ENCODE data around the gene YES1.
A peak's percentile ranks its signal among the peaks of the same experiment; 100 is the strongest.

The YES1 gene

DNA sequence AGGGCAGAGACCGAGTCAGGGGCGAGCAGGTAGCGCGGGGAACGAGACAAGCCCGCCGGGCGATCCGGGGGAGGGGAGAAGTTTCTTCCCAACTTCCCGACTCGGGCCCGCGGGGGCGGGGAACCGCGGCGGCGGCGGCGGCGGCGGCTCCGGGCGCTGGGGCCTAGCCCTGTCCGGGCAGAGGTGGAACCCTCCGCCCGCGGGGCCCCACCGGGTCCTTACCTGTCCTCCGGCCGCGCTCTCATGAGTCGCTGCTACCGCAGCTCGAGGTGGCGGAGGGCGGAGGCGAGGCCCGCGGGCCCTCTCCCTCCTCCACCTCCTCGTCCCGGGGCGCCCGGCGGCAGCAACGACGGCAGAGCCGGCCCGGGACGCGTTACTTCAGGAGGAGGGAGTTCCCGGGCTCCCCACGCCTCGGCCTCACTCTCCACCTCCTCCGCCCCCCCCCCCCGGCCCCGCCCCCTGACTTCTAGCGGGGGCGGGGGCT lies at the start of gene YES1:
YES1 (minus strand) TSS at position 351 of the 484 bp plus-strand sequence. CDS start 55,415 bp downstream, outside the sequence.
- peak in 2 of 3 donors; percentile 19 to 30 for DNase-seq (ENCODE audit: low read depth in 3 of 3, low spot score in 1 of 3)

DNA sequence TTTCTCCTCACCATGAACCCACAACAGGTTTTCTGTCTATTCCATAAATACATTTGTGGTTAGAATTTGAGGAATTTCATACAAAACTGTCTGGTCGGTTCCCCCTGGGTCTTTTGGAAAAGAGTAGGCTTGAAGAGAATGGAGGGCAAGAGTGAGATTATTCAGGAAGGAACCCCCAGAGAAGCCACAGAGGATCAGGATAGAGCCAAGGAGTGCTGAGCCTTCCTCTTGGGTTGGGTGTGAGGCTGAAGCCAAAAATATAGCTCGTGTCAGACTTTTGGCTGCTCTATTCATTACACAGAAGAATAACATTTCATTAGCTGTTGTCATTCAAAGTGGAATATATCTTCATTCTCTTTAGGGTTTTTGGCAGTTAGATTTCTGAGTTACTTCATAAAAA lies 45.9 kb upstream of the YES1 start:
- no peak for DNase-seq (ENCODE audit: low read depth in 3 of 3, low spot score in 1 of 3)

GRCh38 chr18:853471-853870 lies 41.4 kb upstream of the YES1 start:
- DNase-seq (ENCODE audit: low read depth in 3 of 3, low spot score in 1 of 3) = no peak

- no peak for DNase-seq (ENCODE audit: low read depth in 3 of 3, low spot score in 1 of 3)
Observed at GRCh38 chr18:850960-851359, 38.9 kb upstream of the YES1 start.

- no peak for DNase-seq (ENCODE audit: low read depth in 3 of 3, low spot score in 1 of 3)
Observed at GRCh38 chr18:849021-849420, 37.0 kb upstream of the YES1 start.

DNA sequence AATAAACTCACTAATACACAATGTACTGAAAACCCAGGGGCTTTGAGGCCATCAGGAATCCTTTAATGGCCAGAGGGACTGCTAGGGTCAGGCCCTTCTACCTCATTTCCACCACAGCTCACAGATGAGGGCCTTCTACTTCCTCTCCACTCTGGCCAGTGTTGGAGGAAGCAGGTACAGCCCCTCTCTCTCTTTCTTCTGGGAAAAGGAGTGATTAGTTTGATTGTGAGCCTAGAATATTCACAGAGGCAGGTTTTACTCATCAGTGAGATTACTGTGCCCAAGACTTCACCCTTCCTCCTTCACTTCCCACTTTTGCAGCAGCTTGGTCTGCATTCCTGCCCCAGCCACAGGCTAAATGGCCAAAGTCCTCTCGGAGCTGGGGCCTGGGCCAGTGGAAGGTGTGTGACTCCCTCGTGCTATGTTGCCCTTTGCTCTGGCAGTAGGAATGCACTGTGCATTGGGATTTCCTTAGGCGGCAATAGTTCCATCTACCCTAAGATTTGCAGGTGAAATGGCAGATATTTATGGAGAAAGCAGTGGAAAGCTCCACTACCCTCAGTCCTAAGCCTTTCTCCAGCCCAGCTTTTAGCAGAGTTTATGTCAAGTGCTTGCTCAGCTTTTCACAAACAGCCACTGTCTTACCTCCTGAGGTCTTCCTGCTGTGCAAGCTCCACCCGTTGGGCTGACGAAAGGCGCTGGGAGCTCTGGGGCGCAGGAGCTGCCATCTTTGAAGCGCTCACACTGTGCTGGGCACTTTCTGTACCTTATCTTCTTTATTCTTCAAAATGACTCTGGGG lies 36.2 kb upstream of the YES1 start:
- no peak for DNase-seq (ENCODE audit: low read depth in 3 of 3, low spot score in 1 of 3)

GRCh38 chr18:845152-845819 lies 33.2 kb upstream of the YES1 start:
- no peak for DNase-seq (ENCODE audit: low read depth in 3 of 3, low spot score in 1 of 3)

GRCh38 chr18:841647-842370 lies 29.8 kb upstream of the YES1 start:
- DNase-seq (ENCODE audit: low read depth in 3 of 3, low spot score in 1 of 3) = no peak

GRCh38 chr18:840516-840915 lies 28.5 kb upstream of the YES1 start:
- no peak for DNase-seq (ENCODE audit: low read depth in 3 of 3, low spot score in 1 of 3)

DNA sequence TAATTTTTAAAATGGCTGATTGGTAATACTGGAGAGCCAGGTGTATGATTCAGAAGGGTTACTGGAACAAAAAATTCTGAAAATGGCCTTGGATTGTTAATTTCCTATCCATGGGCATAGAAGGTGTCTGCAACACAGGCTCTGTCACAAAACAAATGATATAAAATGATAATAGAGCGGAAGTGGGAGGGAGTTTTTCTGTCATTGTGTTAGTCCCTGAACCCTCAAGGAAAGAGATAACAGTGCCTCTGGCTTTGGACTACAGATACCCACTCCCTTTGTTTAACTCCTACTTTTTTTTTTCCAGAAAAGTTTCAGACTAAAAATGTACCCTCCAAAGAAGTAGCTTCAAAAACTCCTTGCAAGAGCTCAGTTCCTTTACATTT lies 28.0 kb upstream of the YES1 start:
- no peak for DNase-seq (ENCODE audit: low read depth in 3 of 3, low spot score in 1 of 3)

DNA sequence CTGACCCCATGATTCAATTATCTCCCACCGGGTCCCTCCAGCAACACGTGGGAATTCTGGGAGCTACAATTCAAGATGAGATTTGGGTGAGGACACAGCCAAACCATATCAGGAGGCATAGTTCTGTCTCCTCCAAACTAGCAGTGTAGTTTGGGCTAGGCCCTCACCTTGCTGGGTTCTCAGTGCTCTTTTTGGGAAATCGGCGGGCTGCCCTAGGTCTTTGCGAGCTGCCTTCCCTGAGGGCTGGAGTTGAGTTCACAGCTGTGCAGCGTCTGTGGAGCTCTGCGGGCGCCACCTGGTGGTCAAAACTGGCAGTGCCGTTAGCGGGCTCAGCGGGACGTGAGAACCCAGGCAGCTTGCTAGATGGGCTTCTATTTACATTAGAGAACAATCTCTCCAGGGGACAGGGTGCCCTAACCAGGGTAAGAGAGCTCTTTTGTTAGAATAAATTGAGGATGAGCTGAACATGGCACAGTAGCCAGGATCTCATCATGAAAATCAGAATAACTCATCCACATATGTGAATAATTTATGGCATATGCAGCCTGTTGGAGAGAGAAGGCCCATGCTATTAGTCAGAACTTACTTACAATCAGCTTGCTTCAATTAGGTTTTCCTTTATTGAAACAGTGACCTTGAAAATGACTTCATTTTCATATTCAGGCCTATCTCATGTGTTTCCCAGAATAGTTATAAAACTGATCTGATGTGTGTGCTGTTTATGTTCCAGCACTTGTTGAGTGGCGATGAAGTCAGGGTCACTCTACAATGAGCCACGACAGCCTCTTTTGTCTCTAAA lies 27.4 kb upstream of the YES1 start:
- DNase-seq (ENCODE audit: low read depth in 3 of 3, low spot score in 1 of 3) = peak; percentile 66 to 90 (median 76)

GRCh38 chr18:837922-838321 lies 25.9 kb upstream of the YES1 start:
- DNase-seq (ENCODE audit: low read depth in 3 of 3, low spot score in 1 of 3) = no peak

DNA sequence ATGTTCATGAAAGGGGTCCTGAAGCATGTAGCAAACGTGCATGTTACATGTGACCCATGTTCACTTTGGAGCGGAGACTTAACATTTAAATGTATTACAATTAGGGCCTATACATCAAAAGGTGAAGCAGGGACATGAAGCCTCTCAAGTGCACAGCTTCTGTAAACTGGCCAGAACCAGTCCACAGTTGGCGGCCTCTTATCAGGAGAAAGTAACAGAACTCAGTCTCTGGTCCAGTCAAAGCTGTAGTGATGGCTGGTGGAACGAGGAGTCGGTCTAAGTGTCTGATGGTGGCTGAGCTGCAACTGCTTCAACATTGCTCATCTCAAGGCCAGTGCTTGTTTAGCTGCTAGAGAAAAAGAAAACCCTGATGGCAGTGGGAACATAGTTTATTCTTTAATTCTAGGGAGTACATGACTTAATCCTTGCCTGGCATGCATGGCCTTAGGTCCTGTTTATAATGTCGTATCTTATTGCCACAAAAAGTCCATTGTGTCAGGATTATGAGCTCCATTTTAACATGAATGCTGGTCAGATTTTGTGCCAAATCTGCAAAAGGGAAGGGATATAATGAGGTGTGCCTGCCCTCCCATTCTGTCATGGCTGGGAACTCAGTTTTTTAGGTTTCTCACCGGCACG lies 22.2 kb upstream of the YES1 start:
- DNase-seq (ENCODE audit: low read depth in 3 of 3, low spot score in 1 of 3) = no peak

- DNase-seq (ENCODE audit: low read depth in 3 of 3, low spot score in 1 of 3) = no peak
Observed at GRCh38 chr18:833197-833596, 21.2 kb upstream of the YES1 start.

- no peak for DNase-seq (ENCODE audit: low read depth in 3 of 3, low spot score in 1 of 3)
Observed at GRCh38 chr18:832085-832681, 20.1 kb upstream of the YES1 start.

- no peak for DNase-seq (ENCODE audit: low read depth in 3 of 3, low spot score in 1 of 3)
Observed at GRCh38 chr18:830315-830901, 18.4 kb upstream of the YES1 start.

DNA sequence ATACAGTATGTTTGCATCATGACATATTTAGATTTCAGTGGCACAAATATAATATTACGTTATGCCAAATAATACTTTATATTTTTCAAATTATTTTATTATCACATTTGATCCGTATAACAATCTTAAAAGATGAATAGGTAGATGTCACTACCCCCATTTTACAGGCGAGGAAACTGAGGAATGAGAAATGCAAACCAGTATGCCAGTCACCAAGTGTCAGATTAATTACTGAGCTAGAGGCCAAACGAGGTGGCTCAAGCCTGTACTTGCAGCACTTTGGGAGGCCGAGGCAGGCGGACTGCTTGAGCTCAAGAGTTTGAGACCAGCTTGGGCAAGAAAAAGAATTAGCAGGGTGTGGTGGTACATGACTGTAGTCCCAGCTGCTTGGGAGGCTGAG lies 17.4 kb upstream of the YES1 start:
- DNase-seq (ENCODE audit: low read depth in 3 of 3, low spot score in 1 of 3) = no peak

- DNase-seq (ENCODE audit: low read depth in 3 of 3, low spot score in 1 of 3) = no peak
Observed at GRCh38 chr18:827093-827677, 15.1 kb upstream of the YES1 start.

GRCh38 chr18:825891-826585 lies 14.0 kb upstream of the YES1 start:
- no peak for DNase-seq (ENCODE audit: low read depth in 3 of 3, low spot score in 1 of 3)
